ENCODE results near the gene ST6GALNAC5.

DNA sequence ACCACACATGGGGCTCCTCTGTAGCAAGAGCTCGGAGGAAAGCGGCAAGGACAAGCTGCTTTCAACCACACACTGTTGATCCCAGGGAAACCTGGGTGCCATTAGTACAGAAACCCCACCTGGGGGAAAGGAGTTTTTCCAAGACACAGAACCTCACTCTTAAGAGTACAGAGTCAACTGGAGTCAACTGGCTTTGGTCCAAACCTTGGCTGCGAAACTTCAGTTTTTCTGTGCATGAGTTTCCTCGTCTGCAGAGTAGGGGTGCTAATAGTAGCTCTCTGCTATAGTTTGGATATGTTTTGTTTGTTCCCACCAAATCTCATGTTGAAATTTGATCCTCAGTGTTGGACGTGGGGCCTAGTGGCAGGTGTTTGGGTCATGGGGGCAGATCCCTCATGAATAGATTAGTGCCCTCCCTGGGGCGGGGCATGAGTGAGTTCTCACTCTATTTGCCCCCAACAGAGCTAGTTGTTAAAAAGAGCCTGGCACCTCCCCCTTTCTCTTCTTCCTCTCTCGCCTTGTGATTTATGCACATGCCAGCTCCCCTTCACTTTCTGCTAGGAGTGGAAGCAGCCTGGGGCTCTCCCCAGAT is 190.8 kb downstream of the ST6GALNAC5 start:
- TF ChIP-seq EZH2 (IDR thresholded peaks at IDR 0.05; ENCODE audit: insufficient read depth, poor library complexity, severe bottlenecking) (no peak), EZH2phosphoT487 (IDR thresholded peaks at IDR 0.05; ENCODE audit: insufficient read depth, low read depth) (no peak)
